ENCODE results near the gene GMPPB.

DNA sequence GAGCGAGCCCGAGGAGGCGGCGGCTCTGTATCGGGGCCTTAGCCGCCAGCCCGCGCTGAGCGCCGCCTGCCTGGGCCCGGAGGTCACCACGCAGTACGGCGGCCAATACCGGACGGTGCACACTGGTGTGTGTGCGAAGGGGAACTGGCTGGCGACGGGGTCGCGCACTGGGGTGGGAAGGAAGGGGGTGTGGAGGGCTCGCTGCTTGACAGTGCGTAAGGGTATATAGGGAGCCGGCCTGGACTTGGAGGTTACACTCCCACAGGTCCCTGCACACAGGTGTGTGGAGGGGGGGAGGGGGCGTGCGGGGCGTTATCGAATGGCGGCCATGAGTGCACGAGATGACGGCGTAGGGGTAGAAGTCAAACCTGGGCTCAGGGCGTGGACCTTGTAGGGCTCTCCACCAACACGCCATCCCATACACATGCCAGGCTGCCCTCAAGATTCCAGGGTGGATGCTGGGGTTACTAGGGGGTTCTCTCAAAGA lies 49.2 kb downstream of the GMPPB start:
- TF ChIP-seq EZH2 (IDR thresholded peaks at IDR 0.05) (no peak), POLR2AphosphoS5 (IDR thresholded peaks at IDR 0.05; ENCODE audit: borderline replicate concordance, low read depth, low read length) (no peak), FOXP2 (optimal IDR thresholded peaks at IDR 0.05; ENCODE audit: control extremely low read depth, extremely low read length, insufficient read depth) (no peak)

Data from SK-N-MC (cell line).